ENCODE results near the gene TMEM209. TPM values are rescaled to one million over a fixed set of nuclear protein-coding genes. Genes with fewer than 3 reads are reported as not detected.

TMEM209 gene
- total RNA-seq, 4 donors from 2014 or later: 9.0 to 13.4 (median 10.4) TPM

GRCh38 chr7:130131191-130131834 lies 73.9 kb downstream of the TMEM209 start:
- no peak for TF ChIP-seq CTCF (IDR thresholded peaks at IDR 0.05; ENCODE audit: low read depth)

- TF ChIP-seq CTCF (IDR thresholded peaks at IDR 0.05; ENCODE audit: low read depth): no peak
These were observed 76.2 kb downstream of the TMEM209 start for GRCh38 chr7:130129011-130129411.

GRCh38 chr7:130127821-130128317 lies 77.3 kb downstream of the TMEM209 start:
- no peak for TF ChIP-seq CTCF (IDR thresholded peaks at IDR 0.05; ENCODE audit: low read depth)

DNA sequence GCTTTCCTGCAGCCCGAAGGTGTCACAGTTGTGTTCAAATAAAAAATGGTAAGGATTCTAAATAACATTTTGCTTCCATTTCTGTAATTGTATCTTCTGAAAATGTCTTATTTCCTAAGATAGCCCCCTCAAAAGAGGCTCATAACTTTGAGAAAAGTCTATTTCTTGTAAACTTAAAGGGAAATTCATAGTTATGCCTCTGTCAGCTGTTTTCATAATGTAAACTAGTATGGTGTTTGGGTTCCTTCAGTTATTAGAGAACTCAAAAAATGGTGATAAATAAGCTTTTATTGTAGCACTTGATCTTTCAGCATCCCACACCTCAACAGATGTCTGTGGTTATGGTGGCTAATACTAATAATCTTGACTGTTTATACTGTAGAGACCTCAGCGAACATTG lies 77.8 kb downstream of the TMEM209 start:
- TF ChIP-seq CTCF (IDR thresholded peaks at IDR 0.05; ENCODE audit: low read depth): no peak

DNA sequence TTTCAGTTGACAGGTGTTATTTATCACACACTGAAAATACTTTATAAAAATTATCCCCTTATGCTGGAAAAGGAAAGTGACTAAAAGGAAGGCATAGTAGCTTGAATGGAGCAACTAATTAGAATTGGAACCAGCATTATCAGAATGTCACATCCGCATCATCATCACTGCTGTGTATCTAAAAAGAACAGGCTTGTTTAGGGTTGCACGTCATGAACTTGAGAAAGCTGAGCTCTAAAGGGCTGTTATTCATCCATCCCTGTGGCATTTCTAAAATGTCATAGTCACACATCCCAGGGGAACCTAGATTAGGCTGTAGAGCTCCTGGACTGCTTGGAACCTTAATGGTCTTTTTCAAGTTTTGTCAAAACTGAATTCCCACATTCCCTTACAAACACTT lies 80.5 kb downstream of the TMEM209 start:
- TF ChIP-seq CTCF (IDR thresholded peaks at IDR 0.05; ENCODE audit: low read depth): no peak

DNA sequence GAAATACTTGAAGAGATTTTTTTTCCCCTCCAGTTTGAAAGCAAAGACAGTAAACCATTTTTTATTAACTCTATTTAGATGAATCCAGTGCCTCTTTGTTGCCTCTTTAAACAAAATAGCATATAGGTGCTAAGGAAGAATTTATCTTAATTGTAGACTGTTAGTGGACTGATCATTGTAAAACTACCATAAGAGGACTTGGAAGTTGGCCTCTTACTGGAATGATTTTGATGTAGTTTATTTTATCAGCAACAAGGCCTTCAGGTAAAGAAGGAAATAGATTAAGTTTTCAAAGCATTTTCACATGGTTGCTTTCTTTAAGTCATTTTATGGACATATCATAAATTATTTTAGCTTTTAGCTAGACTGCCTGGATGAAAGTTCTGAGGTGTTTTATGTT lies 81.7 kb downstream of the TMEM209 start:
- TF ChIP-seq CTCF (IDR thresholded peaks at IDR 0.05; ENCODE audit: low read depth): no peak

DNA sequence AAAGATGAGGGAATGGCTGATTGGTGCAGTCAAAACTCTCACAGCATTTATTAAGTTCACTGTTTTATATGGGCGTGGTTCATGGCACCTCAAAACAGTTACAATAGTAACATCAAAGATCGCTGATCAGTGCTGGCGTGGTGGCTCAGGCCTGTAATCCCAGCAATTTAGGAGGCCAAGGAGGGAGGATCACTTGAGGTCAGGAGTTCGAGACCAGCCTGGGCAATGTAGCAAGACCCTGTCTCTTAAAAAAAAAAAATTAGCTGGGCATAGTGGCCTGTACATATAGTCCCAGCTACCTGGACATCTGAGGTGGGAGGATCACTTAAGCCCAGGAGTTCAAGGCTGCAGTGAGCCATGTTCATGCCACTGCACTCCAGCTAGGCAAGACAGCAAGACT lies 86.4 kb downstream of the TMEM209 start:
- TF ChIP-seq CTCF (IDR thresholded peaks at IDR 0.05; ENCODE audit: low read depth): no peak
